Cardiac muscle cell (in vitro differentiated cells and primary cell): Measurements from ENCODE around the gene OR10H1. TPM values are rescaled to one million over a fixed set of nuclear protein-coding genes. Genes with fewer than 3 reads are reported as not detected.
A peak's percentile ranks its signal among the peaks of the same experiment; 100 is the strongest.
"Not testable (repeated sequence)": the region's sequence is repeated elsewhere in the genome, so short reads cannot be mapped to it uniquely, and the experiment has no call there.

Source experiments
- DNase-seq, 2 donors: peaks; one replicate each; pipeline versions ENCODE4 v3.0.0 to v3.0.0-alpha.2; 2010 to 2017; ENCODE audit warnings: low read depth in 1 of 2, low spot score in 1 of 2
- H3K27ac ChIP-seq: fragments of 200-600 bp; sonication (generic); 2 replicates; pipeline ENCODE4 v1.5.1; 2016
- H3K27me3 ChIP-seq: fragments of 200-600 bp; sonication (generic); 2 replicates; pipeline ENCODE4 v1.6.0; 2016; ENCODE audit warnings: control low read depth
- H3K36me3 ChIP-seq: fragments of 200-600 bp; sonication (generic); 2 replicates; pipeline ENCODE4 v1.5.1; 2016; ENCODE audit warnings: control low read depth
- H3K4me1 ChIP-seq: fragments of 200-600 bp; sonication (generic); 2 replicates; pipeline ENCODE4 v1.8.1; 2017; ENCODE audit warnings: low read depth, mild to moderate bottlenecking, mixed run types
- H3K4me3 ChIP-seq: fragments of 200-600 bp; sonication (generic); 2 replicates; pipeline ENCODE4 v1.5.1; 2016; ENCODE audit warnings: mild to moderate bottlenecking
- H3K9me3 ChIP-seq: fragments of 200-600 bp; sonication (generic); 2 replicates; pipeline ENCODE4 v1.5.1; 2017; ENCODE audit warnings: low read depth, mild to moderate bottlenecking, control low read depth
- polyA plus RNA-seq: library from polyadenylated mRNA; unstranded; fragments of >200 nt; fragmentation: Nextera tagmentation; extraction: Ambion mirVana; gene quantifications from 2 replicates; pipeline ENCODE4 v1.2.1, GENCODE V29; 2016
- total RNA-seq: library from RNA; depleted of rRNA; stranded (reverse); fragments of >200 nt; gene quantifications from 2 replicates; pipeline ENCODE4 v1.2.3, GENCODE V29; 2016
- TF ChIP-seq, protein P1 (sequence below): IDR thresholded peaks from 2 replicates; pipeline ENCODE4 v1.5.1; 2012; ENCODE audit warnings: low read depth, mild to moderate bottlenecking, low read length

The OR10H1 gene
- total and polyA plus RNA-seq, 2 experiments from 2014 or later, result not detected

GRCh38 chr19:15859187-15859586 is 43.7 kb upstream of the OR10H1 start:
- TF ChIP-seq, protein P1, sequence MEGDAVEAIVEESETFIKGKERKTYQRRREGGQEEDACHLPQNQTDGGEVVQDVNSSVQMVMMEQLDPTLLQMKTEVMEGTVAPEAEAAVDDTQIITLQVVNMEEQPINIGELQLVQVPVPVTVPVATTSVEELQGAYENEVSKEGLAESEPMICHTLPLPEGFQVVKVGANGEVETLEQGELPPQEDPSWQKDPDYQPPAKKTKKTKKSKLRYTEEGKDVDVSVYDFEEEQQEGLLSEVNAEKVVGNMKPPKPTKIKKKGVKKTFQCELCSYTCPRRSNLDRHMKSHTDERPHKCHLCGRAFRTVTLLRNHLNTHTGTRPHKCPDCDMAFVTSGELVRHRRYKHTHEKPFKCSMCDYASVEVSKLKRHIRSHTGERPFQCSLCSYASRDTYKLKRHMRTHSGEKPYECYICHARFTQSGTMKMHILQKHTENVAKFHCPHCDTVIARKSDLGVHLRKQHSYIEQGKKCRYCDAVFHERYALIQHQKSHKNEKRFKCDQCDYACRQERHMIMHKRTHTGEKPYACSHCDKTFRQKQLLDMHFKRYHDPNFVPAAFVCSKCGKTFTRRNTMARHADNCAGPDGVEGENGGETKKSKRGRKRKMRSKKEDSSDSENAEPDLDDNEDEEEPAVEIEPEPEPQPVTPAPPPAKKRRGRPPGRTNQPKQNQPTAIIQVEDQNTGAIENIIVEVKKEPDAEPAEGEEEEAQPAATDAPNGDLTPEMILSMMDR, result no peak
- no peaks in the 10 kb centered on the region for H3K9me3 ChIP-seq
- no peak for DNase-seq
- no peaks in the 10 kb centered on the region for H3K27me3 ChIP-seq
- no peaks in the 10 kb centered on the region for H3K36me3 ChIP-seq
- no peak overlapping the region for H3K27ac ChIP-seq
- H3K4me3 ChIP-seq, result no peak overlapping the region
- no peaks in the 10 kb centered on the region for H3K4me1 ChIP-seq

GRCh38 chr19:15850385-15850784 is 34.9 kb upstream of the OR10H1 start:
- no peak for DNase-seq
- no peaks in the 10 kb centered on the region for H3K27me3 ChIP-seq
- TF ChIP-seq, protein P1, result no peak
- H3K36me3 ChIP-seq, result no peaks in the 10 kb centered on the region
- H3K9me3 ChIP-seq, result no peaks in the 10 kb centered on the region
- no peak overlapping the region for H3K4me3 ChIP-seq
- no peaks in the 10 kb centered on the region for H3K4me1 ChIP-seq
- no peak overlapping the region for H3K27ac ChIP-seq

DNA sequence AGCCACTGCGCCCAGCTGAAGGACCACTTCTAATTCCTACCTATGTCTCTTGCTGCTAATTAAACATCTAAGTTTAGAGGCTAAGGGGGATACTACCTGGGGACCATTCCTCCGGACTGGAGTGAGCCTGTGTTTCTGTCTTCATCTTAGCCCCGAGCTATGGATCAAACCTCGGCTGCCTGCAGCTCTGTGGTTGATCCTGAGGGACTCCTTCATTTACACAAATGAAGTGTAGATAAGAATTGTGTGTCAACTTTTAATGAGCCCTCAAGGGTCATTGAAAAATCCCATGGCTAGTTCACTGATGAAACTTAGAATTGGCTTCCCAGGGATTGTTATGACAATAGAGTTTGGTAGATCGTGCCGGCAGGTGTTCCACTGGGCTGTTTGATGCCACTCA is 31.5 kb upstream of the OR10H1 start:
- no peak for DNase-seq
- no peaks in the 10 kb centered on the region for H3K27me3 ChIP-seq
- TF ChIP-seq, protein P1, result no peak
- H3K9me3 ChIP-seq, result no peaks in the 10 kb centered on the region
- no peak overlapping the region for H3K4me3 ChIP-seq
- H3K27ac ChIP-seq, result no peak overlapping the region
- H3K4me1 ChIP-seq, result no peaks in the 10 kb centered on the region
- no peaks in the 10 kb centered on the region for H3K36me3 ChIP-seq

GRCh38 chr19:15843894-15844222 is 28.4 kb upstream of the OR10H1 start:
- H3K27ac ChIP-seq, H3K9me3 ChIP-seq, H3K27me3 ChIP-seq, H3K36me3 ChIP-seq, H3K4me3 ChIP-seq, H3K4me1 ChIP-seq: not testable (repeated sequence)
- DNase-seq, result peak in 1 of 2 donors; percentile 2

DNA sequence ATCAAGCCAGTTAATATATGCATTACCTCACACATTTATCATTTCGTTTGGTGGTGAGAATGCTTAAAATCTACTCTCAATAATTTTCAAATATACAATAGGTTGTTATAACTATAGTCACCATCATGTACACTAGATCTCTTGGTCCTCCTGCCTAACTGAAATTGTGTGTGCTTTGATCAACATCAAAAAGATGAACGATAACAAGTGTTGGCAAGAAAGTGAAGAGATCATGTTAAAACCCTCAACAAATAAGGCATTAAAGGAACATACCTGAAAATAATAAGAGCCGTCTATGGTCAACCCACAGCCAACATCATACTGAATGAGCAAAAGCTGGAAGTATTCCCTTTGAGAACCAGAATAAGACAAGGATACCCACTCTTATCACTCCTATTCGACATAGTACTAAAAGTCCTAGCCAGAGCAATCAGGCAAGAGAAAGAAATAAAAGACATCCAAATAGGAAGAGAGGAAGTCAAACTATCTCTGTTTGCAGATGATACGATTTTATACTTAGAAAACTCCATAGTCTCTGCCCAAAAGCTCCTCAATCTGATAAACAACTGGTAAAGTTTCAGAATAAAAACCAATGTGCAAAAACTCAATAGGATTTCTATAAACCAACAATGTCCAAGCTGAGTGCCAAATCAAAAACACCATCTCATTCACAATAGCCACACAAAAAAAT is 27.9 kb upstream of the OR10H1 start:
- Histone ChIP-seq H3K36me3 (no peaks in the 10 kb centered on the region), H3K4me3 (no peak overlapping the region), H3K27ac (no peak overlapping the region), H3K9me3 (no peaks in the 10 kb centered on the region), H3K4me1 (no peaks in the 10 kb centered on the region), H3K27me3 (no peaks in the 10 kb centered on the region)
- TF ChIP-seq, protein P1, result no peak
- no peak for DNase-seq

- TF ChIP-seq, protein P1, result no peak
- Histone ChIP-seq H3K4me1 (no peaks in the 10 kb centered on the region), H3K4me3 (no peak overlapping the region), H3K27me3 (no peaks in the 10 kb centered on the region), H3K9me3 (no peaks in the 10 kb centered on the region), H3K27ac (no peak overlapping the region), H3K36me3 (no peaks in the 10 kb centered on the region)
- no peak for DNase-seq
These were observed 26.6 kb upstream of the OR10H1 start for GRCh38 chr19:15841875-15842569.
